ENCODE measurements around the gene IMPDH2.
A peak's percentile ranks its signal among the peaks of the same experiment; 100 is the strongest.
"Not testable (repeated sequence)": the region's sequence is repeated elsewhere in the genome, so short reads cannot be mapped to it uniquely, and the experiment has no call there.

Gene IMPDH2

DNA sequence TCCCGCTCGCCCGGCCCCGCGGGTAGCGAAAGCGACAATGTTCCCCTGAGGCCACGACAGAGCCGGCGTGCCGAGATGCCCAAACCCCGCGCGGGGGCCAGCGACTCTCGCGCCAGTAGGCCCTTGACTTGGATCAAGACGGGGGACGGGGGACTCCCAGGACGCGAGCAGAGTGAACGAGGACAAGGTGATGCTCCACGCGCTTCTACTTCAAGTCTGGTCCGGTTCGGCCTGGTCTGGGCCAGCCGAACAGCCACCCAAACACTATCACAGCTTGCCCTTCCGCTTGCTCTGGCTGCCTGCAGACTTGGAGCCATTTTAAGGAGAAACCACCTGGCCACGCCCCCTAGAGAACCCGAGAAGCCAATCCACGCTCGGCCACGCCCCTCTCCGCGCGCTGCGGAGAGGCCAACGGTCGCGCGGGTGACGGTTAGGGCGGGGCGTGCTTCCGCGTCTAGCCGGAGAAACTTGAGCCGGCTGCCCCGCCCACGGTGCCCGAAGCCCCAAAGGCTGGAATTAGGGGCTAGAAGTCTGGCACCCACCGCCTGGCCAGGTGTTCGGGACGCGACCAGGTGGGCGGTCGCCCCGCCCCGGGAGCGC lies 7.9 kb downstream of the IMPDH2 start:
- peak; percentile 99 for DNase-seq

- DNase-seq, result peak; percentile 65
Observed at GRCh38 chr3:49020330-49021212, 8.6 kb downstream of the IMPDH2 start.

GRCh38 chr3:49019941-49020329 lies 9.3 kb downstream of the IMPDH2 start:
- DNase-seq, result no peak

DNA sequence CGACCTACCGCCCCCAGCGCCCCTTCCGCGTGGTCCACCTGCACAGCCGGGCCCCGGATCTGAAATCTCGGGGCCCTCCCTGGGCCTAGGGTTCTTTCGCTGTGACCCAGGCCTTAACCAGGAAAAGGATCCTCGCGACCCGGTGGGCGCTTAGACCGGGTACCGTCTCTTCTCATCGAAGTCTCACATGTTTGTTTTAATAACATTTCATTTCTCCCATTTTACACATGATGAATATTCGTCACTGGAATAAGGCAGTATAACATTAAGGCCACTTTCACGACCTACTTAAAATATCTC lies 10.5 kb downstream of the IMPDH2 start:
- no peak for DNase-seq

GRCh38 chr3:49017971-49018706 lies 11.1 kb downstream of the IMPDH2 start, which contains the start of gene DALRD3:
Gene DALRD3 (minus strand): TSS chr3:49018580. CDS start chr3:49018564, 16 bp downstream.
- DNase-seq, result peak; percentile 80

DNA sequence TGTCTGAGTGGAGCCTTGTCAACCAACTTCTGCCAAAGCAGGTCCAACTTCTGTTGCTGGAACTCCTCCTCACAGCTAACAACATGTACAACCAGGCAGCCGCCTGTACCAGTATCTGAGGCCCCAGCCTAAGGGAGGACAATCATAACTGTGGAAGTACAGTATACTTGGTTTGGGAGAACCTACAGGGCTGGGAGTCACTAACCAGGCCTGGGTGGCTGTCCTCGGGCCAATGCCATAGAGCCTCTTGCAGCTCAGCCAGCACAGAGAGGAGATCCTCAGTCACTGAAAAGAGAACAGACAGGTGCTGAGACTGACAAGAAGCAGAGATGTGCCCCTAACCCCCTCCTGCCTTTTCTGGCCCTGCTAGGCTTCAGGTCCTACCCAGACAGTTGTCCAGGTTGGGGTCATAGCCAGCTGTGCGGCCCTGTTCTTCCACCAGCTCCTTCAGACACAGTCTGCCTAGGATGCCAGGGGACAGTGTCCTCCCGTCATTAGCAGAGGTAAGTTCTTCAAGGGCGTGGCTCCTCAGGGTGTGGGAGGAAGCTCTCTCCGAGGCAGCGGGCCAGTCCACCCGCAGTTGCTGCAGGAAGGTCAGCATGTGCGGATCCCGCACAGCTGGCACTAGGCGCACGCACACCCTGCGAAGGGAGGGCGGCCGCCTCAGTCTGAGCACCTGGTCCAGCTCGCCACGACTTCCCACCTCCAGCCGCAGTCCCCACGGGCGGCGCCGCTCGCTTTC lies 11.8 kb downstream of the IMPDH2 start:
- peak; percentile 30 for DNase-seq

DNA sequence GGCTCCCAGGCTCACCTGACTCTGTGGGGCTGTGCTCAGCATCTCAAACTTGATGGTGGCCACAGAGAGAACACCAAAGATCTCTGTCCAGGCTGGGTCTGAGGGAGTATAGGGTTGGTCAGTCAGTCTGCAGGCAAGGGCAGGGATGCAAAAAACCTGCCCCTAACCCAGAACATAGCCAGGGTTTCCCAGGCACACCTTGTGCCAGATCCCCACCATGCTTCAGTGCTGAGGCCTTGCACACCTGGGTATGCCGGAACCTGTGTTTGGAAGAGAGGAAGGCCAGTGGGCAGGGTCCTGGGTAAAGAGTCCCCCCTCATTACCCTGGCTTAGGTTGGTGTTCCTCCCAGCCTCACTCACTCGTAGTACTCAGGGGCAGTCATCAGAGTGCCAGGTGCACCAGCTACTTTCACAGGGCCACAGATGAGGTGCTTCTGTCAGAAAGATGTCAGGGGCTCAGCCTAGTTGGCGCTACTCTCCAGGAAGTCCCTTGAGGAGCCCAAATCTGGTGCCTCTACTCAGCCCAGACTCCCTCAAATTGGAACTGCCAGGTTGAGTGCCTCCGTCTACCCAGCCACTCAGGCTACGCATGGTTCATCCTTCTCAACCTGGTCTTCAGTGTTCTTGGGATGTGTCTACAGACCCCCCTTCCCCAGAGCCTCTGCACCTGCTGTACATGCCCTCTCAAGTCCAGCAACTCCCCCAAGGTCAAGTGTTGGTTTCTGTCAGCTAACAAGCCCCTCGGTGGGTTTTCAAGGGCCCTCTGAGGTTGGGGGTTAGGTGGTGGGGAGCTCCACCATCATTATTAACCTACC lies 12.6 kb downstream of the IMPDH2 start:
- peak; percentile 20 for DNase-seq

- no peak for DNase-seq
Observed at GRCh38 chr3:49015765-49016164, 13.4 kb downstream of the IMPDH2 start.

- DNase-seq, result no peak
Observed at GRCh38 chr3:49015072-49015471, 14.1 kb downstream of the IMPDH2 start.

- no peak for DNase-seq
Observed at GRCh38 chr3:49013738-49014660, 15.2 kb downstream of the IMPDH2 start.

- no peak for DNase-seq
Observed at GRCh38 chr3:49013113-49013737, 16.0 kb downstream of the IMPDH2 start.

DNA sequence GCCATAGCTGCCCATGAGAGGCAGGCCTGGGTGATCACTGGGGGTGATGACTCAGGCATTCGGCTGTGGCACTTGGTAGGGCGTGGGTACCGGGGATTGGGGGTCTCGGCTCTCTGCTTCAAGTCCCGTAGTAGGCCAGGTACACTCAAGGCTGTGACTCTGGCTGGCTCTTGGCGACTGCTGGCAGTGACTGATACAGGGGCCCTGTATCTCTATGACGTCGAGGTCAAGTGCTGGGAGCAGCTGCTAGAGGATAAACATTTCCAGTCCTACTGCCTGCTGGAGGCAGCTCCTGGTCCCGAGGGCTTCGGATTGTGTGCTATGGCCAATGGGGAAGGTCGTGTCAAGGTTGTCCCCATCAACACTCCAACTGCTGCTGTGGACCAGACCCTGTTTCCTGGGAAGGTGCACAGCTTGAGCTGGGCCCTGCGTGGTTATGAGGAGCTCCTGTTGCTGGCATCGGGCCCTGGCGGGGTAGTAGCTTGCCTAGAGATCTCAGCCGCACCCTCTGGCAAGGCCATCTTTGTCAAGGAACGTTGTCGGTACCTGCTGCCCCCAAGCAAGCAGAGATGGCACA lies 16.7 kb downstream of the IMPDH2 start:
- peak; percentile 20 for DNase-seq

DNA sequence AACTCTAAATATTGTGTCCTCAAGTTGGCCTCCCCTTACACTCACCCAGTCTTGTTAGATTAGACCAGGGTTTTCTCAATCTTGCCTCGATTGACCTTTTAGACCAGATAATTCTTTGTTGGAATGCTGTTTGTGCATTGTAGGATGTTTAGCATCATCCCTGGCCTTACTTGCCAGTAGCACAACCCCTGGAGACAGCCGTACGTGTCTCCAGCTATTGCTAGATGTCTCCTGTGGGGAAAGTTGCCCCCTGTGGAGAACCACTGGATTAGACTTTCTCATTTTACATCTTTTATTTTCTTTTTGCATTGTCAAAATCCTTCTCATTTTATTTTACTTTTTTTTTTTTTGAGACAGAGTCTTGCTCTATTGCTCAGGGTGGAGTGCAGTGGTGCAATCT lies 19.8 kb downstream of the IMPDH2 start:
- DNase-seq, result no peak

- DNase-seq, result not testable (repeated sequence)
Observed at GRCh38 chr3:49008627-49009026, 20.6 kb downstream of the IMPDH2 start.

DNA sequence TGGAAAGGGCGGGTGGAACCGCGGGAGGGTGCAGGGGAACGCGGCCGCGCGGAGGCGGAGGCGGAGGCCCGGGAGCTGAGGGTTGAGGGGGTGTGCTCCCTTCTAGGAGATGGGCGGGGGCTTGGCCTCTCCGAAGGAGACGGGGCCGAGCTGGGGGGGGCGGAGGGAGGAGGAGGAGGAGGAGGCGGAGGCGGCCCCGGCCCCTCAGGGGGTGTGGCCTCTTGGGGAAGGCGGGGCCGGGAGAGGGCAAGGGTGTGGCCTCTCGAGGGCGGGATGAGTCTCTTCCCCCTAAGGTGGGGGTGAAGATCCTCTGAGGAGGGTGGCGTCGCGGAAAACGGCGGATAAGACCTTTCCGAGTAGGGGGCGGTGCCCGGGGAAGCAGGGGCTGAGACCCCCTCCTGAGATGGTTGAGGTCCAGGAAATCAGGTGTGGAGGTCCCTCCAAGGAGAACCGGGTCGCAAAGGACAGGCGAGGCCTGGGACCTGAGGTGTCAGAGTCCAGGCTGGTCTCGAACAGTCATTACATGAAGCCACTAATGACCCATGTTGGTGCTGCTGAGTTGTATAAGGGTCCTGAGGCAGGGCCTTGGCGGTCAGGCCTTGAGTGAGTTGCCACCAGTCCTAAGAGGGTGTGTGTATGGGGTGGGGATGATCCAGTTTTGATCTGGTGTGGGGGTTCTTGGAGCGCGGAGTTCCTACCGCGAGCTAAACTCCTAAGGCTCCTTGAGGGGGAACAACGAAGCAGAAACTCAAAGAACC lies 21.2 kb downstream of the IMPDH2 start:
- DNase-seq, result peak; percentile 94

DNA sequence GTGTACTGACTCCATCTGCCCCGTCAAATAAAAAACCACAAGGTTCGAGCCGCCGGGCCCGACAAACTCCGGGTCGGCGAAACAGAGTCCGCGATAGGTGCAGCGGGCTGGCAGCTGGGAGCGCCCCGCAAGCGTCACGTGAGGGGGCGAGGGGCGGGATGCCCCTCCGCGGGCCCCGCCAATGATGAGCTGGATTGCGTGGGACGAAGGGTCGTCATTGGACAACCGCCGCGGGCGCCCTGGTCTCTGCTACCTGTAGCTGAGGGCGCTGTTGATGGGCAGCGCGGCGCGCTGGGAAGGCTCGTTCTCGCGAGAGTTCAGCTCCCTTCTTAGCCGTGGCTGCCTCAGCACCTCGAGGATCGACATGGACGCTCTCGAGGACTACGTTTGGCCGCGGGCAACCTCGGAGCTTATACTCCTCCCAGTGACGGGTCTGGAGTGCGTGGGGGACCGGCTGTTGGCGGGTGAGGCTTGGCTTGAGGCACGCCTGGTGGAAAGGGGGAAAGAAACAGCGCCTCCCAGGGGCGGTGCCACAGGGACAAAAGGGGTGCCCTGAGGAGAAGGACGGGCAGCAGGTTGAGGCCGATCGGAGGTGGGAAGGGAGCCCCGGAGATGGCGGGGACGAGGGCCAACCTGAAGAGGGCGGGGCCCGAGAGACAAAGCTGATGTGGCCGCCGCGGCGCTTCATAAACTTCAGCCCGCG lies 22.0 kb downstream of the IMPDH2 start, which contains the start of gene WDR6:
WDR6 (plus strand) TSS at position 324 of the 703 bp plus-strand sequence; CDS start at position 365, 41 bp downstream.
- DNase-seq, result peak; percentile 97

- peak; percentile 62 for DNase-seq
Observed at GRCh38 chr3:49006408-49007067, 22.7 kb downstream of the IMPDH2 start.

DNA sequence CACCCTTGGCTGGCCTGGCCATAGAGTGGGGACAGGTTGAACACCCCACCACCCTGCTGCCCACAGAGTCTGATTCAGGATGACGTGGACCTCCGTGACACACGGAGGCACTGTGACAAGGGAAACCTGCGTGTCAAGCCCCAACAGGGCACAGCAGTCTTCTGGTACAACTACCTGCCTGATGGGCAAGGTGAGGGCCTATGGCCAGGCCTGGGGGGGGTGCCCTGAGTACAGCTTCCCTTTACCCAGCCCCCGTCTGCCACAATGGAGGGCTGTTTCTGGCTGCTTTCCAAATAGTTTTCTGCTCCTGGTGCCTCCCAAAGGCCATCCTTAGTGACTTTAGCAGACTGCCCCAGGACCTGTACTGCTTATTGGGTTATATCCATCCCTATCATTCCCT lies 23.2 kb downstream of the IMPDH2 start:
- DNase-seq, result no peak

All from femur (tissue), 1 donor.